ENCODE measurements around the gene EGF. TPM values are rescaled to one million over a fixed set of nuclear protein-coding genes. Genes with fewer than 3 reads are reported as not detected.
"Not testable (repeated sequence)": the region's sequence is repeated elsewhere in the genome, so short reads cannot be mapped to it uniquely, and the experiment has no call there.

Gene EGF
- total and polyA plus RNA-seq, 10 donors: 0.03 to 2.5 (median 0.88) TPM; not detected in 1

- Histone ChIP-seq H3K27me3 (replicated peaks in 1 of 7) (peaks cover 0 to 59% (median 3%) of the 10 kb centered on the region in 7 donors), H3K9me3 (no peaks in the 10 kb centered on the region), H3K4me3 (no peak overlapping the region), H3K36me3 (no peaks in the 10 kb centered on the region), H3K4me1 (peaks cover 0 to 26% (median 12%) of the 10 kb centered on the region in 6 donors), H3K27ac (no peak overlapping the region)
- 43 to 63% (median 57%) methylated on average over 7 of the region's 7 CpGs for WGBS, 5 donors
- no peak for TF ChIP-seq CTCF (IDR thresholded peaks at IDR 0.05 in 8 of 11, conservative IDR thresholded peaks at IDR 0.05 in 3 of 11)
- TF ChIP-seq POLR2A (IDR thresholded peaks at IDR 0.05): no peak
- TF ChIP-seq POLR2AphosphoS5 (IDR thresholded peaks at IDR 0.05): no peak
- DNase-seq: no peak
- intact Hi-C loops (cut with DNase I; ENCODE audit: low total_unique reads): no loop called here
Measured at GRCh38 chr4:110032603-110033002, 119.9 kb downstream of the EGF start.

DNA sequence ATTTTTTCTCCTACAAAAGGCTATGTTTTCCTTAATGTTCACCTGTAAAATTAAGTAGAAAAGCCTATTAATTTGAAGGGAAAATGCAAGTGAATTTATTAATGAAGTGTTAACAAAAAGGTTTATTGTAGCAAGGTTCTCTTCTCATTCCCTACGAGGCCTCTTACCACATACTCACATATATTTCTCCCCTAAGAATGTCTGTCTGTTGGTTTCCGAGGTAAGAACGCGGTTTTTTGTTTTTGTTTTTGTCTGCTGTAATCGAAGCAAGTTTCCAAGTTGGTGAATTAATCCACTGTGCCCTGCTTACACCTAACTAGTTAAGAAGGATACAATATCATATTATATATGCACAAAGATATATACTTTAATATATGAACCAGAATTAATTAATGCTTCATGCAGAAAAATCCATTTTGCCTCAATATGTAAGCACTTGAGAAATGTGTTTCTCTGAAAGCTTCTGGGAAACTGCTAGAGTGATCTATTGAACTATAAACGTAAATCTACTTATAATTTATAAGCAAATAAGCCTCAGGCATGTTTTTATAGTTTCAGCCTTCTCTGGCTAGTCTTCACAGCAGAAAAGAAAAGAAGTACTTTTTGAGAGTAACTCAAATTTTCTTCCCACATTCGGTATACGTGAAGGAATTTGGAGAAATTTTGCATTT, 120.8 kb downstream of the EGF start:
- H3K27ac ChIP-seq: no peak overlapping the region
- H3K36me3 ChIP-seq: no peaks in the 10 kb centered on the region
- intact Hi-C loops (cut with DNase I; ENCODE audit: low total_unique reads): no loop called here
- 31 to 49% (median 38%) methylated on average over 8 of the region's 8 CpGs for WGBS, 5 donors
- no peaks in the 10 kb centered on the region for H3K9me3 ChIP-seq
- H3K27me3 ChIP-seq (replicated peaks in 1 of 7): peaks cover 0 to 65% (median 3%) of the 10 kb centered on the region in 7 donors
- no peak for TF ChIP-seq POLR2AphosphoS5 (IDR thresholded peaks at IDR 0.05)
- TF ChIP-seq CTCF (IDR thresholded peaks at IDR 0.05 in 8 of 11, conservative IDR thresholded peaks at IDR 0.05 in 3 of 11): no peak
- no peak for TF ChIP-seq POLR2A (IDR thresholded peaks at IDR 0.05)
- DNase-seq: no peak
- H3K4me3 ChIP-seq: no peak overlapping the region
- H3K4me1 ChIP-seq: peaks cover 0 to 26% (median 12%) of the 10 kb centered on the region in 6 donors

GRCh38 chr4:110034026-110034393, 121.3 kb downstream of the EGF start:
- Histone ChIP-seq H3K9me3 (no peaks in the 10 kb centered on the region), H3K36me3 (no peaks in the 10 kb centered on the region), H3K27ac (no peak overlapping the region), H3K4me1 (peaks cover 0 to 26% (median 12%) of the 10 kb centered on the region in 6 donors), H3K27me3 (replicated peaks in 1 of 7) (peaks cover 0 to 68% (median 3%) of the 10 kb centered on the region in 7 donors), H3K4me3 (no peak overlapping the region)
- TF ChIP-seq POLR2A (IDR thresholded peaks at IDR 0.05) (no peak), POLR2AphosphoS5 (IDR thresholded peaks at IDR 0.05) (peak in 1 of 3 donors; percentile 19)
- 14 to 22% (median 19%) methylated on average over 3 of the region's 3 CpGs for WGBS, 5 donors
- DNase-seq: no peak
- intact Hi-C loops (cut with DNase I; ENCODE audit: low total_unique reads): no loop called here

DNA sequence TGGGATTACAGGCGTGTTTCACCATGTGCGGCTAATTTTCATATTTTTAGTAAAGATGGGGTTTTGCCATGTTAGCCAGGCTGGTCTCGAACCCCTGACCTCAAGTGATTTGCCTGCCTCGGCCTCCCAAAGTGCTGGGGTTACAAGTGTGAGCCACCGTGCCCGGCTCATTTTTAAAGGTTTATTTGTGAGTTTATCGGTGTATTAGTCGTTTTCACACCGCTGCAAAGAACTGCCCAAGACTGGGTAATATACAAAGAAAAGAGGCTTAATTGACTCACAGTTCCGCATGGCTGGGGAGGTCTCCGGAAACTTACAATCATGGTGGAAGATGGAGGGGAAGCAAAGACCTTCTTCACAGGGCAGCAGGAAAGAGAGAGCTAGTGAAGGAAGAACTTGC, 126.5 kb downstream of the EGF start:
- H3K4me1 ChIP-seq; H3K9me3 ChIP-seq; H3K27ac ChIP-seq; DNase-seq; H3K4me3 ChIP-seq; intact Hi-C loops (cut with DNase I; ENCODE audit: low total_unique reads); H3K36me3 ChIP-seq: not testable (repeated sequence)
- WGBS, 5 donors: 89 to 96% (median 94%) methylated on average over 11 of the region's 11 CpGs
- H3K27me3 ChIP-seq (replicated peaks in 1 of 7): peaks cover 0 to 56% (median 7%) of the 10 kb centered on the region in 7 donors

DNA sequence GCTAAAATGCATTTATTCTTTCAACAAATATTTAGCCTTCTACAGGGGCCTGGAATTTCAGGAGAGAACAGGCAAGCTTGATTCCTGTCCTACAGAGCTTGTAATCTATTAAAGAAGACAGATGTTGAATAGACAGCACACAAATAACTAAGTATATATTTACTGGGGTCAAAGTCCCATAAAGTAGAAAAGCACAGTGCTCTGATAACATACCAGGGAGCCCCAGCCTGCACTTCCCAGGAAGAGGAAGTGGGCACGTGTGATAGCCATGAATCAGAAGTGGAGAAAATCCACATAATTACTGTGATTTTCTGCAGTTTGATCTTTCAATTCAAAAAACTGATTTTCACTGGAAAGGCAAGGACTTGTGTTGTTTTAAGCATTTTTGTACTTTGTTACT, 129.1 kb downstream of the EGF start:
- H3K36me3 ChIP-seq: no peaks in the 10 kb centered on the region
- H3K4me1 ChIP-seq: no peaks in the 10 kb centered on the region
- 9 to 26% (median 22%) methylated on average over 1 of the region's 1 CpG for WGBS, 5 donors
- H3K4me3 ChIP-seq: no peak overlapping the region
- no peak for DNase-seq
- H3K9me3 ChIP-seq: no peaks in the 10 kb centered on the region
- H3K27ac ChIP-seq: no peak overlapping the region
- H3K27me3 ChIP-seq (replicated peaks in 1 of 7): peaks cover 0 to 39% (median 0%) of the 10 kb centered on the region in 7 donors
- intact Hi-C loops (cut with DNase I; ENCODE audit: low total_unique reads): no loop called here
- no peak for TF ChIP-seq POLR2AphosphoS5 (IDR thresholded peaks at IDR 0.05)
- no peak for TF ChIP-seq CTCF (IDR thresholded peaks at IDR 0.05 in 8 of 11, conservative IDR thresholded peaks at IDR 0.05 in 3 of 11)
- TF ChIP-seq POLR2A (IDR thresholded peaks at IDR 0.05): no peak
